Measurements from ENCODE around the gene AKT1.

AKT1 gene

GRCh38 chr14:104800015-104800770 lies 4.6 kb upstream of the AKT1 start:
- in situ Hi-C loops (cut with MboI; ENCODE audit: low sequenced_read_pairs), result no loop called here

- in situ Hi-C loops (cut with MboI; ENCODE audit: low sequenced_read_pairs), result no loop called here
These were observed 3.9 kb upstream of the AKT1 start for GRCh38 chr14:104799244-104800014.

- in situ Hi-C loops (cut with MboI; ENCODE audit: low sequenced_read_pairs), result no loop called here
These were observed 3.0 kb upstream of the AKT1 start for GRCh38 chr14:104798300-104799243.

DNA sequence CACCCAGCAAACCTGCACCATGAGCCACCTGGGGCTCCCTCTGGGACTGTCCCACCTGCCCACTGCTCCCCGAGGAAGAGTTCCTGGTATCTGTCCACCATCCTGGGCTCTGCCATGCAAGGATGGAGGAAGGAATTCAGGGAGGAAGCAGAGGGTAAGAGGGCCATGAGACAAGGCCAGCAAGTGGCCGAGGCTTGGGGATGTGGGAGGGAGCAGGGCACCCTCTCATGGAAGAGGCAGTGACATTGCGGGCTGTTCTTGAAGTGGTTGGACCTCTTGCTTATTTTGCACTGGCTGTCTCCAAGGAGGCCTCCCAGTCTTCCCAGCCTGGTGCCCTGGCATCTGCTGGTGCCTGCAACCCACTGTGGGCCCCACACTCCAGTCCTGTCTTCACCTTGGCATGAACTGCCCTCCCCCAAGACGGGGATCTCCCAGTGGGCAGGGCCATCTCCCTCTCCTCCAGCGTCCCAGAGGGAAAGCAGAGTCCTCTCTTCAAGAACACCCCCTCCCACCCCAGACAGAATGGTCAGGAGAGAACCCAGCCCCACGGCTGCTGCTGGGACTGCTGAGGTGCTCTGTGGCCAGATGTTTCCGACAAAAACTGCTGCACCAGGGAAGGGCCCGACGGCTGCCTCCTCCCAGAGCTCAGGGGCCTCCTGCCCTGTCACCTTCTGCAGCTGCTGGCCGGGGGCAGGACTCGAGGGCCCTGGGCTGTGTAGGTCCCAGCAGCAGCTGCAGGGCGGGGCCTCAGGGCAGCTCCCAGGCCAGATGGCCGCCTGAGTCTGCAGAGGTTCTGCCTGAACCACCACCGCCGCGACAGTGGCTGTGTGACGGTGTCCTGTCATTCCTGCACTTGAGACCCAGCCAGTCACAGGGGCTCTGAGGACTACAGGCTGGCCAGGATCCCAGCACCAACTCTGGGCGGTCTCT lies 1.8 kb upstream of the AKT1 start:
- in situ Hi-C loops (cut with MboI; ENCODE audit: low sequenced_read_pairs), result no loop called here

- in situ Hi-C loops (cut with MboI; ENCODE audit: low sequenced_read_pairs), result no loop called here
These were observed 1.1 kb upstream of the AKT1 start for GRCh38 chr14:104796687-104797081.

GRCh38 chr14:104795781-104796686 lies 486 bp upstream of the AKT1 start:
- in situ Hi-C loops (cut with MboI; ENCODE audit: low sequenced_read_pairs), result no loop called here

- in situ Hi-C loops (cut with MboI; ENCODE audit: low sequenced_read_pairs), result no loop called here
These were observed 936 bp downstream of the AKT1 start for GRCh38 chr14:104794631-104794992.

DNA sequence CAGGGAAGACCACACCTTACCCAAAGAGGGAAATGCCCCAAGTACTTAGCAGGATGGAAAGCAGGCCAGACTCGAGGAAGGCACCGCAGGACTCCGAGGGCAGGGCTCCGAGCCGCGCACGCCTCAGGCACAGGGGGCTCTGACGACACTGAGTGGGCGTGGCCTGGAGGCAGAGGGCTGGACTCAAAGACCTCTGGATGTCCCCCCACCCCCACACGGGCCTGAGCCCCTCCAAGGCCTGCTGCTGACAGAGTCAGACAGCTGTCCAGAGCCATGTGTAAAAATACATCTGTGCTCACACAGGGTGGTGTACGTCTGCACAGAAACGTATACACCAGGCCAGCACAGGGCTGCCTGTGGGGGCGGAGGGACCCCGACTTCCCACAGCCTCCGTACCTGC lies 1.4 kb downstream of the AKT1 start:
- in situ Hi-C loops (cut with MboI; ENCODE audit: low sequenced_read_pairs), result no loop called here

DNA sequence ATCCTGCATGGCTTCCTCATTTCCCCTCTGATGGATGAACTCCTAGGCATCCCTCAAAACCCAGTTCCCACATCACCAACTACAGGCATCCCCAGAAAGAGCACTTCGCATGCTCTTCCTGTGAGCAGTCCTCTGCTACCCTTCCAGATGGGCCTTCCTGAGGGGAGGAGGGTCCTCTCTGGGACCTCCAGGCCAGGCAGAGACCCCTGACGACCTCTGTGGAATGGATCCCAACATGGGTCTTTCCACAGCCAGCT lies 1.9 kb downstream of the AKT1 start:
- in situ Hi-C loops (cut with MboI; ENCODE audit: low sequenced_read_pairs), result no loop called here

DNA sequence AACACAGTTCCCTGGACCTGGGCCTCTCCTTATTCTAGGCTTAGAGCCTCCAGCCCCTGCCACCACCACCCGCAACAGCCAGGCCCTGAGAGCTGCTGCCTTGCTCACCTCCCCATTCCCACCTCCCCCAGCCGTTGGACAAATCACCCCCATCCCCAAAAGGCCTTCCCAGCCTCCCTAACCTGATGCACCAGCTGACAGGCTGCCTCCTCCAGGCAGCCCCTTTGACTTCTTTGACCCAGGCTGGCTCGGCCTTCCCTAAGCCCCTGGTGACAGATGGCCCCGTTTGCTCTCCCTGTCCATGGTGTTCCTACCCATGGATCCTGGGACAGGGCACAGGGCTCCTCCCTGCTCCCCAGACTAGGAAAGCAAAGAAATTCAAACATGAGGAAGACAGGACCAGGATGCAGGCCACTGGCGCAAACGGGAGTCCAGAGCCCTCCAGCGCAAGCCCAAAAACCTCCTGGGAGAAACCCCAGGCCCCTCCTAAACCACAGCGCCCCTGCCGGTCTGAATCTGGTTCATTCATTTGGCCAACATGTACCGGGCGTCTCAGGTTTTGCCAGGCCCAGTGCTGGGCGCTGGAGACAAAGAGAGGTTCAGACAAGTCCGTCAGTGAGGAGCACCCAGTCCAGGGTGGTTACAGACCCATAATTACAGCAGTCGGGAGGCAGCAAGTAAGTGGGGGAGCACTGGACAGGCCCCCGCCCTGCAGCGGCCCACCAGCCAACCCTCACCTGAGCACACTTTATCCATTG lies 2.4 kb downstream of the AKT1 start:
- in situ Hi-C loops (cut with MboI; ENCODE audit: low sequenced_read_pairs), result no loop called here

DNA sequence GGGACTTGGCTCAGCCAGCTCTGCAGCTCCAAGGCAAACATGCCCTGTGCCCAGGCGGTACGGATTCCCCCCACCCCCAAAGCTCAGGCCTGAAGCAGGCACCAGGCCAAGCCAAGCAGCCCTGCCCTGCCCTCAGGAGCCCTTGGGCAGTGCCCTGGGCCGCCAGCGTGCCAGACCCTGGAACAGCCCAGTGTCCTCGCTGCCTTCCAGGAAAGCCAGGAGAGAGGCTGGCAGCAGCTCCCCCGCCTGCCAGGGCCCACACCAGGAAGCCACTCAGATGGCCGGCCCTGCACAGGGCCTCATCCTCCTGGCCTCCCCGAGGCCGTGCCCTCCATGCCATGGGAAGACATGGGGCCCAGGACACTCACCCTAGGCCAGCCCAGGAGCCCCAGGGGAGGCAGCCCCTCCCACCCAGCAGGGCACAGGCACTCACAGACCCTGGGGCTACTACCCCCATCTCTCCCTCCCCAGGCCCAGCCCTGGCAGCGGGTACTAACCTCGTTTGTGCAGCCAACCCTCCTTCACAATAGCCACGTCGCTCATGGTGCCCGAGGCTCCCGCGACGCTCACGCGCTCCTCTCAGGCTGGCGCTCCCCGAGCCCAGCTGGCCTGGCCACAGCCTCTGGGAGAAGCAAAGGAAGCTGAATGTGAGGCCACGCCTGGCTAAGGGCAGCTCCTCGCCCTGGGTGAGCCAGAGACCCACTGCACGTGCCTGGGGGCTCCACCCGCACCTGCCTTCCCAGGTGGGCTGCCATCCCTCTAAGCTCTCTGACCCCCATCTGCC lies 3.3 kb downstream of the AKT1 start:
- in situ Hi-C loops (cut with MboI; ENCODE audit: low sequenced_read_pairs), result no loop called here

DNA sequence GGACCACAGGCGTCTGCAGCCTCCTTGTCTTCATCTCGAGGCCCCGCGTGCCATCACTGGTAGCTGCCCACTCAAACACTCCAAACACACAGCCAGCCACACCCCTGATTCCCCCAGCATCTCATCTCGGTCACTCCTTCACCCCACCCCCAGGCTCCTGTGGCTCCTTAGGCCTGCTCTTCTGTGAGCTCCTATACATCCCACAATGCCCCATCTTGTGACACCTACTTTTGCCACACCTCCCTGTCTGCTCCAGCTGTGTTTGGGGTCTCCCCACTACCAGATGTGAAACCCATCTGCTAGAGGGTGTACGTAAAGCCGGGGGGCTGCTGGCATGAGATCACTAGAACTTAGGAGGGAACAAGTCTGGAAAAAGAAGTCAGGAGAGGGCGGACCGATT lies 4.1 kb downstream of the AKT1 start:
- in situ Hi-C loops (cut with MboI; ENCODE audit: low sequenced_read_pairs), result no loop called here

- in situ Hi-C loops (cut with MboI; ENCODE audit: low sequenced_read_pairs), result no loop called here
These were observed 5.5 kb downstream of the AKT1 start for GRCh38 chr14:104789752-104790743.

GRCh38 chr14:104788873-104789663 lies 6.5 kb downstream of the AKT1 start:
- in situ Hi-C loops (cut with MboI; ENCODE audit: low sequenced_read_pairs), result no loop called here

DNA sequence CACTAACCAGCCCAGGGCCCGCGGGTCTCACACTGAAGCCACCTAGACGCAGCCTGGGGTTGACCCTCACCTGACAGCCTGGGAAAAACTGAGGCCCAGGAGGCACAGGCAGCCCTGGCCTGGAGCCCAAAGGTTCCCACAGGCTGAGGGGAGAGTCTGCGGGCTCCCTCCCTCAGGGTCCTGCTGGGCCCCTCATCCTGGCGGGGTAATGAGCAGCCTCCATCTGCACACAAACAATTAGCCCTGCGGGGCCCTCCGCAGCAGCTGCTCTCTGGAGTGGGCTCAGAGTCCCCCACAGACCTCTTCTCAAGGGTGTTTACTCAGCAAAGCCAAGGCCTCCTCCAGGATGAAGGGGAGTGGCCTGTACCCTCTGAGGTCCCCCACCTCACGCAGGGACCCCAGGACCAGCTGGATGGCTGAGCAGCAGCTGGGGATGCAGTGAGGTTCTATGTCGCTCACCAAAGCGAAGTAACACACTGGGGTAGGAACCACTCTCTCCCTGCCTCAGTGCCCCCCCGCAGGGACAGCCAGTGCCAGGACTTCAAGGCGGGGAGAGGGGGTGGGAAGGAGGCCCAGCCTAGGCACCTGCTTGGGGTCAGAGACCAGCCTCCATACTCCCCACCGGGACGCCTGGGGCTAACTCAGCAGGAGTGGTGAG lies 7.3 kb downstream of the AKT1 start:
- in situ Hi-C loops (cut with MboI; ENCODE audit: low sequenced_read_pairs), result no loop called here

GRCh38 chr14:104787736-104788135 lies 7.8 kb downstream of the AKT1 start:
- in situ Hi-C loops (cut with MboI; ENCODE audit: low sequenced_read_pairs), result no loop called here

Data from HL-60/S4 treated with phorbol 12-myristate 13-acetate at 8.2 ng/mL for 4 days and 3 days (cell line).